Sciatic nerve (tissue), 2 donors: ENCODE data around the gene SPRR2B. TPM values are rescaled to one million over a fixed set of nuclear protein-coding genes. Genes with fewer than 3 reads are reported as not detected.
"Not testable (repeated sequence)": the region's sequence is repeated elsewhere in the genome, so short reads cannot be mapped to it uniquely, and the experiment has no call there.

Experiments
- ATAC-seq: fragments of 200-7000 bp; cut with Tn5 transposase; one replicate; pipeline ENCODE4 v1.9.1; 2020; ENCODE audit warnings: mild to moderate bottlenecking, moderate library complexity
- DNase-seq: peaks from one replicate; pipeline ENCODE4 v3.0.0-alpha.2; 2020; ENCODE audit warnings: low spot score
- intact Hi-C: fragments of 100-400 bp; cut with DNase I; formaldehyde crosslinking; loops from one replicate; pipeline ENCODE4 v1.14.2; 2022
- total RNA-seq: library from RNA; stranded (reverse); fragmentation: NEBNext Ultra II Directional; extraction: Animal tissue kit (Norgen Biotek cat#: 25700); gene quantifications from one replicate; pipeline ENCODE4 v1.2.1, GENCODE V29; 2021
- donor health status: DM: no; HTN: no; CAD: no.
- donor health status: DM: no; HTN: no; CAD: no.

SPRR2B gene
- not detected for total RNA-seq

- no peak for DNase-seq
- no peak for ATAC-seq
- intact Hi-C loops = no loop called here
Observed at GRCh38 chr1:153071511-153071910, at the start of gene SPRR2B. Gene SPRR2B, minus strand, starts transcription at chr1:153071611. Its CDS starts 772 bp downstream, at chr1:153070839.

- DNase-seq = no peak
- no peak for ATAC-seq
- intact Hi-C loops = no loop called here
Observed at GRCh38 chr1:153120945-153121344, 49.5 kb upstream of the SPRR2B start.

- no peak for ATAC-seq
- DNase-seq = no peak
- intact Hi-C loops = no loop called here
Observed at GRCh38 chr1:153119491-153119971, 48.1 kb upstream of the SPRR2B start.

DNA sequence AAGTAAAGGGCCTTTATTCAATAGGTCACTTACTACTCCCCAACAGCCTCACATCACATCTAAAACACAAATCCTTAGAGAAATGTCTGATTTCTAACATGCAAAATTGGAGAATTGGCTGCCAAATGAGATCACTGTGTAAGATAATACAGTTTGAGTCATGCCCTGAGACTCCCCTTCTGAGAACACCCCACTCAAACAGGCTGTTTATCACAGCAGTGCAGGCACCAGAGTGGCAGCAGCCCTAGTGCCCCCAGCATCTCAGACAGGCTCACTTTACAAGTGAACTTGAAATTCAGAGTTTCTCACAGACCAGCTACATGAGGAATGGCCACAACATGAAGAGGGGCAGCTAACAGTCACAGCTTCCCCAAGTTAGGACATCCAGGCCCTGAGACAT lies 43.9 kb upstream of the SPRR2B start:
- intact Hi-C loops, DNase-seq, ATAC-seq: not testable (repeated sequence)

GRCh38 chr1:153113416-153113815 lies 42.0 kb upstream of the SPRR2B start, which contains the start of gene SPRR2F:
Gene SPRR2F, minus strand, starts transcription at chr1:153113516. Its CDS starts 783 bp downstream, at chr1:153112733.
- DNase-seq (no peak), ATAC-seq (no peak)
- intact Hi-C loops = no loop called here

- ATAC-seq, DNase-seq, intact Hi-C loops: not testable (repeated sequence)
Observed at GRCh38 chr1:153112454-153112853, 41.0 kb upstream of the SPRR2B start.

DNA sequence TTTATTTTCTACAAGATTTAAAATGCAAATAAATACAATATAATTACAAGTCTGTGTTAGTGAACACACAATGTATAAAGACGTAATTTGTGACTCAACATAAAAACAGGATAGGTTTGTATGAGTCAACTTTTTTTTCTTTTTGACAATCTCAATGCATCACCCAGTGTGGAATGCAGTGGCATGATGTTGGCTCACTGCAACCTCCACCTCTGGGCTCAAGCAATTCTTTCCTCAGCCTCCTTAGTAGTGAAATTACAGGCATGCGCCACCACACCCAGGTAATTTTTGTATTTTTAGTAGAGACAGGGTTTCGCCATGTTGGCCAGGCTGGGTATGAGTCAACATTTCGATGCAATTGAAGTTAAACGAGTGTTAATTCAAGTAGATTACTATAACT lies 28.8 kb upstream of the SPRR2B start:
- ATAC-seq = no peak

GRCh38 chr1:153099461-153100045 lies 28.1 kb upstream of the SPRR2B start:
- DNase-seq (no peak), ATAC-seq (no peak)
- intact Hi-C loops = no loop called here

More for the DNA sequence above, 28.8 kb upstream of the SPRR2B start:
- intact Hi-C loops = no loop called here
- no peak for DNase-seq

DNA sequence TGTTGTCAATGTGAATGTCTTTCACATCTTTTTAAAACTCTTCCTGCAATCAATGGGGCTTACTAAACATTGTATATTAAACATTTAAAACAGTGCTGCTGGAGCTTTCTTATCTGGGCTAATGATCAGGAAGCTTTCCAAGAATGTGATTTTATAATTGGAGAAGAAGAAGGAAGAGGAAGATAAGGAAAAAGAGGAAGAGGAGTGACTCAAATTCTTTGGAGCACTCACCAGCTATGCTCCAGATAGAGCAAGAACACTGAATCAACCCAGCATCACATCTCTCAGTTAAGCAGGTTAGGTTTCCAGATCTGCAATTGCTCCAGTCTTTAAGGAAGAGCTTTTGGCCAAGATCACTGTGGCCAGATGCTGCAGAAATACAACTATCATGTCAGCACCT lies 24.4 kb upstream of the SPRR2B start:
- intact Hi-C loops = no loop called here
- ATAC-seq = no peak
- DNase-seq = no peak

GRCh38 chr1:153094426-153094825 lies 23.0 kb upstream of the SPRR2B start, which contains the start of gene SPRR2E:
Gene SPRR2E, minus strand, starts transcription at chr1:153094526. Its CDS starts 775 bp downstream, at chr1:153093751.
- intact Hi-C loops = no loop called here

GRCh38 chr1:153087652-153088051 lies 16.2 kb upstream of the SPRR2B start:
- no peak for ATAC-seq
- intact Hi-C loops = no loop called here
- no peak for DNase-seq

More at GRCh38 chr1:153094426-153094825, 23.0 kb upstream of the SPRR2B start, which contains the start of gene SPRR2E:
- no peak for ATAC-seq
- no peak for DNase-seq

DNA sequence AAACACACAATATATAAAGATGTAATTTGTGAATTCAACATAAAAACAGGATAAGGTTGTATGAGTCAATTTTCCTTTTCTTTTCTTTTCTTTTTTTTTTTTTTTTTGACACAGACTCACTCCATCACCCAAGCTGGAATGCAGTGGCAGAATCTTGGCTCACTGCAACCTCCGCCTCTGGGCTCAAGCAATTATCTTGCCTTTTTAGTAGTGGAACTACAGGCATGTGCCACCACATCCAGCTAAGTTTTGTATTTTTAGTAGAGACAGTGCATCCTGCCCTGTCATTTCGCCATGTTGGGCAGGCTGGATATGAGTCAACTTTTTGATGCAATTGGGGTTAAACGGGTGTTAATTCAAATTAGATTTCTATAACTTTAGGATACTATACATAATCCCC lies 10.3 kb upstream of the SPRR2B start:
- ATAC-seq (no peak), DNase-seq (no peak)
- intact Hi-C loops = no loop called here

DNA sequence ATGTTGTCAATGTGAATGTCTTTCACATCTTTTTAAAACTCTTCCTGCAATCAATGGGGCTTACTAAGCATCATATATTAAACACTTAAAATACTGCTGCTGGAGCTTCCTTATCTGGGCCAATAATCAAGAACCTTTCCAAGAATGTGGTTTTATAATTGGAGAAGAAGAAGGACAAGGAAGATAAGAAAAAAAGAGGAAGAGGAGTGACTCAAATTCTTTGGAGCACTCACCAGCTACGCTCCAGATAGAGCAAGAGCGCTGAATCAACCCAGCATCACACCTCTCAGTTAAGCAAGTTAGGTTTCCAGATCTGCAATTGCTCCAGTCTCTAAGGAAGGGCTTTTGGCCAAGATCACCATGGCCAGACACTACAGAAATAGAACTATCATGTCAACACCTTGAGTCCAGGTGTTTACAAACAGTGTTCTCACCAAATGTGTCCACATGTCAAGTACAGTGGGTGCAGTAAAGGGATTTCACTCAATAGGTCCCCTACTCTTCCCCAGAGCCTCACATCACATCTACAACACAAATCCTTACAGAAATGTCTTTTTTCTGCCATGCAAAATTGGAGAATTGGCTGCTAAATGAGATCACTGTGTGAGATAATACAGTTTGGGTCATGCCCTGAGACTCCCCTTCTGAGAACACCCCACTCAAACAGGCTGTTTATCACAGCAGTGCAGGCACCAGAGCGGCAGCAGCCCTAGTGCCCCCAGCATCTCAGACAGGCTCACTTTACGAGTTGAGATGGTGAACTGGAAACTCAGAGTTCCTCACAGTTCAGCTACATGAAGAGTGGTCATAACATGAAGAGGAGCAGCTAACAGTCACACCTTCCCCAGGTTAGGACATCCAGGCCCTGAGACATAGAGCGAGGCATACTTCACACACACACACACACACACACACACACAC lies 1.7 kb upstream of the SPRR2B start:
- DNase-seq (no peak), ATAC-seq (no peak)
- intact Hi-C loops = no loop called here

GRCh38 chr1:153070243-153070642 lies 1.2 kb downstream of the SPRR2B start:
- ATAC-seq = no peak
- no peak for DNase-seq
- intact Hi-C loops = no loop called here

- DNase-seq = no peak
- ATAC-seq = no peak
- intact Hi-C loops = no loop called here
Observed at GRCh38 chr1:153058826-153059784, 12.3 kb downstream of the SPRR2B start.

DNA sequence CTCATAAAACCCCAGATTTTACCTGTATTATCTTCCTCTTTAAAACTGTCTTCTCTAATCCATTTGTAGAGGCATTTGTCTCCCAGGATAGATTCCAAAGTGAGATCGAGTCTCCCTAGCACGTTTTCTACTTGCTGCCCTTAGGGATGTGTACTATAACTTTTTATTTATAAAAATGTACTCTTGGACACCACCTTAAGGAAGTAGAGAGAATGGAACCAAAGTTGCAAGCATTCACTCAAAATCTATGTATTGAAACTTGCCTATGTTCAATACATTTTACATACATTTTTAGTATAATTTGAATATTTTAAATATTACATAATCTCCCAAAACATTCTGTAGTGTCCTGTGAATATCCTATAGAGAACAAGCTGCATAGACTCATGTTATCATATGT lies 13.3 kb downstream of the SPRR2B start:
- intact Hi-C loops = no loop called here
- ATAC-seq (no peak), DNase-seq (no peak)

DNA sequence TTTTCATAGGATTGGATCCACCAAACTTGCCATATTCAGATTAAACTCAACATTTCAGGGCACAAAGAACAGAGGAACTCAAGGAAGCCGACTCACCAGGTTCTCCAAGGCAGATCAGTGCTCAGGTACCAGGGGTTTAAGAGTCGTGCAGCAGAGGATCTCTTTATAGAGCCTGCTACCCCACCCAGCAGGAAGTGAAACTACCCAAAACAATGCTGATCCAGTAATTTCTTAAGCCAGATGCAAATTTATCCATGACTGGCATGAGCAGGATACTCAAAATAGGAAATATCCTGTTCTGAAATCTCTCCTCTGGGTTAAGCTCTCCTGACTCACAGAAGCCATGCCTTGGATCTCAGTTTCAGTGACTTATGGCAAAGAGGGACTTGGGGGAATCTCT lies 14.0 kb downstream of the SPRR2B start, which contains the start of gene SPRR2A:
Gene SPRR2A (minus strand): TSS at position 138 of the 400 bp plus-strand sequence. CDS start 777 bp downstream, outside the sequence.
- DNase-seq (no peak), ATAC-seq (no peak)
- intact Hi-C loops = no loop called here

DNA sequence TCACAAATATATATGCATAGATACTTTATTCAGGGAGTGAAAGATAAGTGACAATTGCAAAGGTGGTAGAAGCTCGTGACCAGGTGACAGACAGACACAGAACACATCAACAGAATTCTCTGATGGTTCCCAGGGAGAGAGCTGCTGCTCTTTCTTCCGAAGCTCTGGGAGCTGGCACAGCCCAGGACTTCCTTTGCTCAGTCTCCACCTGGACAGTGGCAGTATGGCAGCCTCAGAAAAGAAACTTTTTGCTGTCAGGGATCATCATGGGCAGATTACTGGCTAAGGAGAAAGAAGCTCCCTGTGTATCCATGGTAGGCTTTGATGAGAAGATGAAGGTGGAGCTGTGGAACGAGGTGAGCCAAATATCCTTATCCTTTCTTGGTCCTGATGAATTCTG lies 15.3 kb downstream of the SPRR2B start:
- intact Hi-C loops, ATAC-seq, DNase-seq: not testable (repeated sequence)

GRCh38 chr1:153049211-153049610 lies 22.2 kb downstream of the SPRR2B start:
- ATAC-seq = no peak
- intact Hi-C loops = no loop called here
- DNase-seq = no peak
